ENCODE data around the gene PSMD8.
"Not testable (repeated sequence)": the region's sequence is repeated elsewhere in the genome, so short reads cannot be mapped to it uniquely, and the experiment has no call there.

Gene PSMD8

GRCh38 chr19:38411041-38411712 is 36.8 kb downstream of the PSMD8 start:
- no peak for DNase-seq

GRCh38 chr19:38411898-38412297 is 37.5 kb downstream of the PSMD8 start:
- not testable (repeated sequence) for DNase-seq

GRCh38 chr19:38412491-38412890 is 38.1 kb downstream of the PSMD8 start:
- no peak for DNase-seq

GRCh38 chr19:38412961-38413360 is 38.6 kb downstream of the PSMD8 start:
- no peak for DNase-seq

GRCh38 chr19:38413416-38413815 is 39.0 kb downstream of the PSMD8 start:
- DNase-seq: no peak

GRCh38 chr19:38417146-38417543 is 42.8 kb downstream of the PSMD8 start:
- DNase-seq: no peak

- DNase-seq: peak in 4 of 14 donors; percentile 2 to 20 (median 2)
Observed at GRCh38 chr19:38417544-38418506, 43.5 kb downstream of the PSMD8 start.

- DNase-seq: no peak
Observed at GRCh38 chr19:38420935-38421334, 46.6 kb downstream of the PSMD8 start.

GRCh38 chr19:38421856-38422255 is 47.5 kb downstream of the PSMD8 start:
- no peak for DNase-seq

GRCh38 chr19:38422438-38422837 is 48.1 kb downstream of the PSMD8 start:
- no peak for DNase-seq

- no peak for DNase-seq
Observed at GRCh38 chr19:38424272-38424671, 49.9 kb downstream of the PSMD8 start.

GRCh38 chr19:38425222-38425809 is 50.9 kb downstream of the PSMD8 start:
- no peak for DNase-seq

GRCh38 chr19:38425810-38426466 is 51.6 kb downstream of the PSMD8 start, which contains the start of gene RASGRP4:
RASGRP4 (minus strand) TSS chr19:38426219; CDS start chr19:38426091, 128 bp downstream.
- DNase-seq: peak in 6 of 14 donors; percentile 1 to 44 (median 6)

GRCh38 chr19:38427035-38427677 is 52.8 kb downstream of the PSMD8 start:
- not testable (repeated sequence) for DNase-seq

- no peak for DNase-seq
Observed at GRCh38 chr19:38429055-38429810, 54.9 kb downstream of the PSMD8 start.

- DNase-seq: no peak
Observed at GRCh38 chr19:38429811-38430156, 55.4 kb downstream of the PSMD8 start.

GRCh38 chr19:38430931-38431330 is 56.6 kb downstream of the PSMD8 start:
- no peak for DNase-seq

GRCh38 chr19:38433268-38433733 is 58.9 kb downstream of the PSMD8 start, which contains the start of gene RYR1:
RYR1 (plus strand) TSS chr19:38433691; CDS start chr19:38433830, 139 bp downstream.
- peak in 10 of 14 donors; percentile 2 to 69 (median 30) for DNase-seq
